Stimulated activated naive CD4-positive, alpha-beta T cell treated with Interleukin-2 at 50 U/mL for 16 hours (primary cell): ENCODE measurements around the gene NRN1L.

Experiments used
- DNase-seq: peaks from one replicate; lab custom pipeline; 2025; lab: John Stamatoyannopoulos, UW

Gene NRN1L

DNA sequence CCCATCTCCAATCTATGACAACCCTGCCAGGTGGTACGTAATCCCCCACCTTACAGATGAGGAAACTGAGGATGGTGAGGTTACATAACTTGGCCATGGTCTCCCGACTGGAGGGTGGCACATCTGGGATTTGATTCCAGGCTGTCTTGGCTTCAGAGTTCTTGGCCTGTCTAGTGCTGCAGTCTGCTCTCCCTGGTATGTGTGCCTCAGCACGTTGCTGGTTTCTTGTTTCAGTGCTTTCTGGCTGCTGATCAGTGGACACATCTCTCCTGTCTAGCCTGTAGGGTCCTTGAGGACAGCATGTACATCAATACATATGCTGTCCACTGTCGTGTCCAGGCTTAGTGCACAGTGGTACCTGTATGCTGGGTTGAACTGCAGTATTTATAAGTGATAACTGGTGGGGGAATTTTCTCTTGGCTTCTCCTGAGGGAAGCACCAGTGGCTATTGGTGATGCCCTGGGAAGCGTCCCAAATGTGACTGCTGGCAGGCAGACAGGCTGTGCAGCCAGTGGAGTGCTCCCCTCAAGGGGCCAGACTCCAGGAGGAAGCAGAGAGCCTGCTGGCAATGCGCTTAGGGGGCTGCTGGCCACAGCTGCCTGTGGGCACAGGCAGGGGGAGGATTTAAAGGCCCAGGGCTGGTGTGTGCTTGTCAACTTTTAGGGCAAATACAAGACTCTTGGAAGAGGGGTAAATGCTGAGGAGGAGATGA lies 32.6 kb downstream of the NRN1L start:
- DNase-seq = no peak

DNA sequence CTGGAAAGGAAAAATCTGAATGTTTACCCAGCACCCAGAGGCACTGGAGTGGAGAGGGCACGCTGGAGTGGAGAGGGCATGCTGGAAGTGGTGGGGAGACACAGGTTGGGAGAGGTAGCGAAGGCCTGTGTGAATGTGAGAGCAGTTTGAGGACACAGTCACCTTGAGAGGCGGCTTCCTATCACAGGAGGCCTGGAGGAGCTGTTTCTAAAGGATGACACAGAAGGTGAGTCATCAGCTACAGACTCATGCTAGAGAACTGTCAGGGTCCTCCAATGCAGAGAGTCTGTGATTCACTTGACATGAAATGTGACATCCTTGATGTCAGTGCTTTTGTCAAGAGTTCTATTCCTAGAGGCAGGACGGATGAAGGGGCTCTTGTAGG lies 33.2 kb downstream of the NRN1L start:
- DNase-seq = peak; percentile 24

DNA sequence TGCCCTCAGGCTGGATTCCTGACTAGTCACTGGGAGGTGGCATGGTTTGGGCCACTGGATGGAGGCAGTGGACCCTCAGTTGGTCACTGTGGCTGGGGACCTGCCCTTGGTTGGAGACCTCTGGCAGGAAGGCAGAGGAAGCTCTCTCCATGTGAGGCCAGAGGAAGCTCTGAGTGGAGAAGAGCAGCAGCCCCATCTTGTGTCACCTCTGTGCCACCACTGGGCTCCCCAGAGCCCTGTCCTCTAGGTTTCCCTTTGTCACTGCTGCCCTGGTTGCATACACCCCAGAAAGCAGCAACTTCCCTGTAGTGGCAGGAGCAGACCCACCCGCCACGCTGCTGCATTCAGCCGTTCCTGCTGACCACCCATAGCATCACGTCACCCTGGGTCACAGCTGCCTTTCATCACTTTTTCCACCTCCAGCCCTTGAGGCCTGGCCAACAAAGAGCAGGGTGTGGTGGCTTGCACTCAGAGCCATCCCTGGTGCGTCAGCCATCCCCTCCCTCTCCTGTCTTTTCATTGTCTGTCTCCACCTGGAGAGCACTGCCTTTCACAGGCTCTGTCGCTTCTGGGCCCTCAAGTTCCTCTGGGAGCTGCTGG lies 35.0 kb downstream of the NRN1L start:
- DNase-seq = no peak

DNA sequence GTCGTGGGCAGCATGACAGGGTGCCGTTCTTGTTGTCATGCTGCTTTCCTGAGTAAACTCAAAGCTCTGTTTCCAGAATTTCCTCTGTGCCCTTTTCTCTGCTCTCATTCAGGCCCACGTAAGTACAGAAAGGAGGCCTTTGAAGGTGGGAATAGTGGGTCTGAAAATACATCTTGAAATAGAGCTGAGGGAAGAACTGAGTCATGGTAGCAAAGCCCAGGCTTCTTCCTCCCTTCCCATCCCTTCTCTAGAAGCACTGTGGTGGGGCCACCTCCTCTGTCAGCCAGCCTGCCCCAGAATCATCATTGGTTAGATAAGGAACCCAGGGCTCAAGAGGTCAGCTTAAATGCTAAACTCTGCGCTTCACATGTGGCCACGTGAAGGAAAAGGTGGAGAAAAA lies 37.5 kb downstream of the NRN1L start:
- no peak for DNase-seq

DNA sequence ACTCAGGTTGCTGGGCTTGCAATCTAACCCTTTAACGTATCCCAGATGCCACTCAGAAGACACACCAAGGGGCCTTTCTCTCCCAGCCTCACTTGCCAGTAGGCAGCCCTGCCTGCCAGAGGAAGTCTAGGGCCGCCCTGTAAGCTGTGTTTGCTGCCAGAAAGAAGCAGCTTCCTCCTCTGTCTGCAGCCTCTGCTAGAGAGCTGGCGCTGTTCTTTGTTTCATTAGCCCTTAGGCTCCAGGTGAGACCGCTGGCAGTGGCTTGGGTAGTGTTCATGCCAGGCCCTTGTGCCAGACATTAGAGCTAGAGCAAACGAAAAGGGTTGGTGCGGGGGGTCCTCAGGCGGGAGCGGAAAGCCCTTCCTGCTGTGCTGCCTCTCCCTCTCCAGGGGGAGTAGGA lies 38.1 kb downstream of the NRN1L start:
- DNase-seq = no peak

DNA sequence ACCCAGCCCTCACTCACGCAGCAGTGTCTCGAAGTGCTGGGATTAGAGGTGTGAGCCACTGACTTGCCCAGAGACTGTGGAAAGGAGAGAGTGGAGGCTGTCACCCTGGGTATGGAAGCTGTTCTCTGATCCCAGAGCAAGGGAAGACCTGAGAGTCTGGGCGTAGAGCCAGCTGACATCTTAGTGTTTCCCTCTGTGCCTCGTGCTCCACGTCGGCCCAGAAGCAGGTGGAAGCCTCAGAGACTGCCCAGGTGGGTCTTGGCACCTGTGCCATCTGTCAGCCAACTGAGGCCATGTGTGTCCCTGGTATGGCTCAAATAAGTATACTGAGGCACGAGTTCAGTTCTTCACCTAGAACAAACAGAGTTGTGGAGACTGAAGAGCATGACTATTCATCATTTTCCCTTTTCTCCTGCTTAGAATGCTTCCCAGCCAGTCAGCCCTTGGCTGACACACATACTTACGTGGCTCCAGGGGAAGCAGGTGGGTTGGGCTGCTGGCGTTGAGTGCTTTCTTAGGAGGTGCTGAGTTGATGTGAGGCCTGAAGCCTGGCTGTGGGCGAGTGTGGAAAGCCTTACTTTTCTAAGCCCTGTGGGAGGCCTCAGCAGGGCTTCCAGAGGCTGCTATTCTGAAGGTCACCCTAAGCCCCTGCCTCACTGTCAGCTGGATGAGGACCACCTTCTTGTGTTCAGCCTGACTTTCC lies 38.9 kb downstream of the NRN1L start:
- no peak for DNase-seq

DNA sequence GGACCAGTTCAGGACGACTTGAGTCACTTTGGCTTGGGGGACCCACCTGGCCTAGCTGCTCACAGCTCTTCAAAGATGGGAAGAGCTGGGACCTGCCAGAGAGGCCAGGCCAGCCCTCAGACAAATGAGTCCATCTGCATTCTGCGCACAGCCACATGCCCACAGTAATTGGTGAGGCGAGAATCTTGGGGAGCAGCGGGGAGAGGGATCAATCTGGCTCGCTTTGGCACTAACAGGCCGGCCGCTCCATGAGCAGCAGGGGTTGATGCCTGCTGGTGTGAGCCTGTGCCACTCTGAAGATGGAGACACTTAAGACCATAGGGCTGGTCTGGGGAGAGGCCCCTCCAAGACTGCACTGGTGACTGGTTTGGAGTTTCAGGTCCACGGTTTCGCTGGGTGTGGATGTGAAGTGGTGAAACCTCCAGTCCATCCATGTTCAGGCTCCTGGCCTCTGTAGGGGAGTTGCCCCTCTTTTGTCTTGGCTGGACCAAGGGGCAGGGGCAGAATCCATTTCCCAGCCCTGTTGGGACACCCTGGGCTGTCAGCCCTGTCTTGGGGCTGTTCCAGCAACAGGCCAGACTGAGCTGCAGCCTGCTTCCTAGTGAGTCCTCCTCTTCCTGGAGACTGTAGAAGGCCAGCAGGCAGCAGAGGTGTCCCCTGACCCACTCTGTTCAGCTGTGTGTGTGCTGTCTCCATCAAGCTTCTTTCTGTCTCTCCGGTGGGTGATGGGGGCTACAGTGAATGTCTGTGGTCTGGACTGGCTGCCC lies 39.6 kb downstream of the NRN1L start:
- DNase-seq = no peak

DNA sequence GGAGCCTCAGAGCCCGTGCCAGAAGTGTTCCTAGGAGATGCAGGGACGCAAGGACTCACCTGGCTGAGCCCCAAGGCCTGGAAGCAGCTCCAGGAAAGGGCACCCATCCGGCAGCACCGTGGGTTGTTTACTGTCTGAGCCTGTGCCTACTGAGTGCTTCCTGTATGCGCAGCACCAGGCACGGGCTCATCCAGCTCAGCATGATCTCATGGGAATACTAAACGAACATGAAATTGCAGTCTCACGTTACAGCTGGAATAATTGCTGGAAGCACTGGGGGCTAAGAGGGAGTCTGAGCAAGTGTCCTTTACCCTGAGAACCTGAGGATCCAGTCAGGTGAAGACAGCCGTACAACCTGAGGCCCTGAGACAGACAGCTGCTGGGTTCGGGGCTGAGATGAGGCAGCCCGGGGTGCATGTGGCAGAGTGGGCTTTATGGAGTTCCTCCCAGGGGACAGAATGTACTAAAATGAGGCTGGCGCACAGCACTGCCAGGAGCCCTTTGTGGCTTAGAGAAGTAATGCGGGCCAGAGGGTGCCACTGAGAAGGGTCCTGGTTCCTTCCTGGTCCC lies 41.6 kb downstream of the NRN1L start:
- no peak for DNase-seq

DNA sequence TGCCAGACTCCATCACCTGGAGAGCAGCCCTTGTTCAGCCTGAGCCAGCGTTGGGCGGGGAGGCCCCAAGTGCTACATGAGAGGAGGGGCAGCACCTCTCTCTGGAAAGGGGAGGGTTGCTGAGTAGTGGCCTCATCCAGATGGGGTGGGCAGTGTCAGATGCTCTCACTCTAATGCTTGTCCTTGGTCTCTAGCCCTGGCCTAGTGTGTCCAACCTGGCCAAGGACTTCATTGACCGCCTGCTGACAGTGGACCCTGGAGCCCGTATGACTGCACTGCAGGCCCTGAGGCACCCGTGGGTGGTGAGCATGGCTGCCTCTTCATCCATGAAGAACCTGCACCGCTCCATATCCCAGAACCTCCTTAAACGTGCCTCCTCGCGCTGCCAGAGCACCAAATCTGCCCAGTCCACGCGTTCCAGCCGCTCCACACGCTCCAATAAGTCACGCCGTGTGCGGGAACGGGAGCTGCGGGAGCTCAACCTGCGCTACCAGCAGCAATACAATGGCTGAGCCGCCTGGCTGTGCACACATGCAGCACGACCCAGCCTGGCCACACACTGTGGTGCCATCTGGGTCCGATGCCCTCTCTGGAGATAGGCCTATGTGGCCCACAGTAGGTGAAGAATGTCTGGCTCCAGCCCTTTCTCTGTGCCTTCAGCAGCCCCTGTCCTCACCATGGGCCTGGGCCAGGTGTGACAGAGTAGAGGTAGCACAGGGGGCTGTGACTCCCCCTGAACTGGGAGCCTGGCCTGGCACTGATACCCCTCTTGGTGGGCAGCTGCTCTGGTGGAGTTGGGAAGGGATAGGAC lies 42.7 kb downstream of the NRN1L start:
- no peak for DNase-seq

DNA sequence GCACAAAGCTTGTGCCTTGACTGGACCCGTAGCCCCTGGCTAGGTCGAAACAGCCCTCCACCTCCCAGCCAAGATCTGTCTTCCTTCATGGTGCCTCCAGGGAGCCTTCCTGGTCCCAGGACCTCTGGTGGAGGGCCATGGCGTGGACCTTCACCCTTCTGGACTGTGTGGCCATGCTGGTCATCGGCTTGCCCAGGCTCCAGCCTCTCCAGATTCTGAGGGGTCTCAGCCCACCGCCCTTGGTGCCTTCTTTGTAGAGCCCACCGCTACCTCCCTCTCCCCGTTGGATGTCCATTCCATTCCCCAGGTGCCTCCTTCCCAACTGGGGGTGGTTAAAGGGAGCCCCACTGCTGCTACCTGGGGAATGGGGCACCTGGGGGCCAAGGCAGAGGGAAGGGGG lies 43.5 kb downstream of the NRN1L start:
- DNase-seq = no peak

DNA sequence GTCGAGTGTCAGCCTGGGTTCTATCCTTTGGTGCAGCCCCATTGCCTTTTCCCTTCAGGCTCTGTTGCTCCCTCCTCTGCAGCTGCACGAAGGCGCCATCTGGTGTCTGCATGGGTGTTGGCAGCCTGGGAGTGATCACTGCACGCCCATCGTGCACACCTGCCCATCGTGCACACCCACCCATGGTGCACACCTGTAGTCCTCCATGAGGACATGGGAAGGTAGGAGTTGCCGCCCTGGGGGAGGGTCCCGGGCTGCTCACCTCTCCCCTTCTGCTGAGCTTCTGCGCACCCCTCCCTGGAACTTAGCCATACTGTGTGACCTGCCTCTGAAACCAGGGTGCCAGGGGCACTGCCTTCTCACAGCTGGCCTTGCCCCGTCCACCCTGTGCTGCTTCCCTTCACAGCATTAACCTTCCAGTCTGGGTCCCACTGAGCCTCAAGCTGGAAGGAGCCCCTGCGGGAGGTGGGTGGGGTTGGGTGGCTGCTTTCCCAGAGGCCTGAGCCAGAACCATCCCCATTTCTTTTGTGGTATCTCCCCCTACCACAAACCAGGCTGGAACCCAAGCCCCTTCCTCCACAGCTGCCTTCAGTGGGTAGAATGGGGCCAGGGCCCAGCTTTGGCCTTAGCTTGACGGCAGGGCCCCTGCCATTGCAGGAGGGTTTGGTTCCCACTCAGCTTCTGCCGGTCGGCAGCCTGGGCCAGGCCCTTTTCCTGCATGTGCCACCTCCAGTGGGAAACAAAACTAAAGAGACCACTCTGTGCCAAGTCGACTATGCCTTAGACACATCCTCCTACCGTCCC lies 44.1 kb downstream of the NRN1L start:
- peak; percentile 66 for DNase-seq

DNA sequence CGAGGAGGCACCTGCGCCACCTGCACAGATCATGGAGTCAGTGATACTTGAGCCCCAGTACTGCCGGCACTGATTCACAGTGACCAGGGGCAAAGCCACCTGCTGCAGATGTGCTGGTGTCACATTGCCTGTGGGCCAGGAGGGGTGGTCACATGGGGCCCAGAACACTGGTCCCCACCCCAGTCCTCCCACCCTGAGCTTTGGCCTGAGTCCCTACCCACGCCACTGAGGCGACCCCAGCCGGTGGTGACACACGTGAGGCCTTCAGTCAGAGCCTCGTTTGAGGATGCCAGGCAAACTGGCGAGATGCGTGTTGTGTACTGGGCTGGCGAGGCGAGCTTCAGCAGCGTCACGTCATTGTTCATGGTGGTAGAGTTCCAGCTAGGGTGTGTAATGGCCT lies 45.5 kb downstream of the NRN1L start:
- no peak for DNase-seq

DNA sequence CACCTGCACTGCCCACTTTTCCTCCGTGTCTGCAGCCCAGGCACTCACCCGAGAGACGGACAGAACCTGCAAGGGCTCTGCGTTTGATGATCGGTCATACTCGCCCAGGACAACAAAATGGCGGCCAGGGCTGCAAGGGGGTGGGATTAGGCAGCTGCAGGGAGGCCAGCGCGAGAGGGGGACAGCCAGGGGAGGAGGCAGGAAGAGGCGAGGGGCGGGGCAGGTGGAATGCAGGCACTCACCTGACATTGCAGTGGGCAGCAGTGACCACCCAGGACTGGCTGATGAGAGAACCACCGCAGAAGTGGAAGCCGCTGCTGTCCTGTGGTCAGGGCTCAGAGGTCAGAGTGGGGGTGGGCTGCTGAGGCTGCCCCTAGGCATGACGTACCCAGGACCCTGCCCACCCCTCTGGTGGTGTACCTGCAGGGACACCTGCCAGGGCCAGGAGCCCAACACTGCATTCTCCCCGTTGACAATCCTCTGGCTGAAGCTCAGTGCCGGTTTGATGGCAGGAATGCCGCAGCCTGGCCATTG lies 46.1 kb downstream of the NRN1L start:
- DNase-seq = no peak

DNA sequence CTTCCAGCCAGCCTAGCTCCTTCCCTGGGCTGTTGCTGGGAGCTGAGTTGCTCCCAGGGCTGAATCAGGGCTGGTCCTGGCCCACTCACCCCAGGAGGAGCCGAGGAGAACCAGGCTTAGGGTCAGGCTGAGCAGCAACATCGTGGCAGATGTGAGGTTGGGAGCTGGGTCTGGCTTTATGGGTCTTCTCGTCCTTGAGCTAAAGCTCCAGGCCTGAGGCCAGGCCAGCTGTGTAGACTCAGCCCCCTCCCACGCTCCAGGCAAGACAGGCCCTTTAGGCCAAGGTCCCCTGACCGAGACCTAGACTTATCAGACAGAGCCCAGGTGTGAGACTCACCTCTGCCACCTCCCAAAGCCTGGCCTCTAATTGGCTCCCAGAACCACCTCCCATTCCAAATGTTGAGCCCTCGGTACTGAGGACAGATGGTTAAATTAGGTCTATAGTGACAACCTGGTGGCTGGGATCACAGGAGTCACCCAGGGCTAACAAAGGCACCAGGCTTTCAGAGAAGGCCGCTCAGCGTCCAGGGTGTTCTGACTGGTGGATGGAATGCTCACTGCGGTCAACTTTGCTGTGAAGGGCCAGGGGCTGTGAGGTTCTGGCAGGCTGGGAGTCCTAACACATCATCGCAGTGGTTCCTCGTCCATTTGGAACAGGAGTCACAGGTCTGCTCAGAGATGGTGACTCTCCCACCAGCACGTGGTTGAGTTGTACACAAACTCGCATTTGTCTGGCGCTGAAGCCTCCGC lies 47.2 kb downstream of the NRN1L start, which contains the start of gene CTRL:
Gene CTRL, minus strand, starts transcription at position 151 of the 750 bp plus-strand sequence. Its CDS starts 10 bp downstream, at position 141.
- peak; percentile 4 for DNase-seq

DNA sequence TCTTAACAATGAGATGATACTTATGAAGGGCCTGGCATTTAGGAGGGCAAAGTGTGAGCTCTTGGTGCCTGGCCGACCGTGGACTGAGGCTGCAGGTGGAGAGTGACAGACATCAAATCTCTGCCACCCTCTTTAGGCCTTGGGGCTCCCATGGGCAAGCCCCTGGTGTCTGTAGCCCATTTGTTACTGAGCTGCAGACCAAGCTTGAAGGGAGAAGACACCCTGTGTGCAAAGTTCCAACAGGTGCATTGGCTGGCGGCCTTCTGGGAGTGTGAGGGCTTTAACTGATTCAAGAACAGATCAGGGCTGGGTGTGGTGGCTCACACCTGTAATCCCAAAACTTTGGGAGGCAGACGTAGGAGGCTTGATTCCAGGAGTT lies 47.8 kb downstream of the NRN1L start:
- no peak for DNase-seq

DNA sequence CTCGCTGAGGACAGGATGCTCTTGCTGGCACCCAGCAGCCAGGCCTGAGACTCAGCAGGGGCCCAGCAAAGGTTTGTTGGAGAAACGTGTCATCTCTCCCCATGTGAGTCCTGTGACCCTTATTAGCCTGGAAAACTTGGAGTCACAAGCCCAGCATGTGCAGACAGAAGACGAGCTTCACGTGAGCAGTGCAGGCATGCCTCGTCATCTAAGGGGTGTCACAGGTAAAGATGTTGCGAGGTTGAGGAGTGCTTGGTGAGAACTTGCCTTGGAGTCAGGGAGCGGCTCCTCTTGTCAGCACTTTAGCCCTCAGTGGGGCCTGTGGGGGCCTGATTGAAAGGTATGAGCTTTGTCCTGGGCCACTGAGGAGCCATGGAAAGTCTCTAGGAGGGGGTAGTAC lies 49.1 kb downstream of the NRN1L start:
- DNase-seq = no peak

DNA sequence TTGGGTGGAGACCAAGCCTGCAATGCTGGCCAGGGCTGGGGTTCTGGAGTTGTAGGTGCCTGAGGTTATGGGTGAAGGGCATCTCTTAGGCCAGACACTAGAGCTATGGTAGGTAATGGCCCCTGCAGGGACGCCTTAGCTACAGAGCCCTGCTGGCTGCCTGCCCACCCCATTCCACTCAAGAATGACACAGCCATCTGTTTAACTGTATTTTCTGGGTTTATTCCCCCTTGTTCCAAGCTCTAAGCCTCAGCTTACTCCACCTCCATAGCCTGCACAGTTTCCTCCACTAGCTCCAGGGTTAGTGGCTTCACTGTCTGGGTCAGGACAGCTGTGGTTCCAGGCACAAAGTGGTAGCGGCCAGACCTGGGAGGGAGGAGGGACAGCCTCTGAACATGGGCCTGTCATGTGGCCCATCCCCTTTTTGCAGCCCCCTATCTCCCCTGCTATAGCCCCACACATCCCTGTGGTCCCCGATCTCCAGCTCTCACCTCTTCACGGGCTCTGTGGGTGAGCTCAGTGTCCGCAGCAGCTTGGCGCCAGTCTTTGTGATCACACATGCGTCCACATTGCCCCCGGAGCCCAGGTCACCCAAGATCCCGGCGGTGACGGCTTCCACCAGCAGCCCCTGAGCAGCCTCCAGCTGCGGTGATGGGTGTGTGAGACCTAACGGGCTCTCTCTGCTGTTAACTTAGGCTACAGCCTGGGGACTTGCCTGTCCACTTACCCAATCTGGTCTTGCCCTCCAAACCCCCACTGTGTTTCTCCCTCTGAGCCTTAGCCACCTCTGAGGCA lies 49.8 kb downstream of the NRN1L start:
- DNase-seq = no peak

DNA sequence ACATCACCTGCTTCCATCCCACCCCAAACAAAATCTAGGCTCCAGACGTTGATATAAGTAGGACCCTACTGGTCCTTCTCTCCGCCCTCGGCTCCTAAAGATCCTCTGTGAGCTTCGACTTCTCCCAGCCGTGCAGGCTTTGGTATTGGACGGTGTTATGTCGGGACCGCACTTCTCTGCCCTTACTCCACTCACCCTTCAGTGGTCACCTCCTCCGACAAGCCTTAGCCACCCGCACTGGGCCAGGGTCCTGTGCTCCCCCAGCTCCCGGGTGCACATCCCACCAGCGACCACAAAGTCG lies 50.4 kb downstream of the NRN1L start:
- no peak for DNase-seq
